A673 (cell line): ENCODE measurements around the gene CSTPP1. TPM values are rescaled to one million over a fixed set of nuclear protein-coding genes. Genes with fewer than 3 reads are reported as not detected.

Experiments used
- BruUV-seq: library from RNA; stranded (reverse); fragments of 400-500 nt; replicated peaks from 2 replicates; lab custom pipeline; 2021; lab: Mats Ljungman, UMichigan
- CTCF ChIA-PET: fragments of 300-600 bp; sonication (Branson Sonifier 250); formaldehyde crosslinking; loops from one replicate; lab custom pipeline; 2022; ENCODE audit warnings: antibody characterized with exemption; lab: Charles Lee
- POLR2A ChIA-PET: fragments of 300-600 bp; sonication (Branson Sonifier 250); formaldehyde crosslinking; loops from one replicate; lab custom pipeline; 2022; ENCODE audit warnings: antibody characterized with exemption; ENCODE audit not compliant: low non-redundant PET; lab: Charles Lee
- DNase-seq: peaks from one replicate; pipeline ENCODE4 v3.0.0-alpha.2; 2015; ENCODE audit warnings: low spot score
- H3K27ac ChIP-seq: fragments of 200-600 bp; sonication (generic); 2 replicates; pipeline ENCODE4 v1.5.1; 2016; ENCODE audit warnings: mixed run types, low read depth, mild to moderate bottlenecking, mixed read lengths, antibody characterized with exemption, low read length; ENCODE audit not compliant: poor library complexity, severe bottlenecking
- H3K27me3 ChIP-seq: fragments of 200-600 bp; sonication (generic); replicated peaks from 2 replicates; pipeline ENCODE4 v1.6.1; 2017; ENCODE audit warnings: mixed run types, low read depth, mild to moderate bottlenecking, mixed read lengths, antibody characterized with exemption, low read length; ENCODE audit not compliant: insufficient read depth, poor library complexity
- H3K36me3 ChIP-seq: fragments of 200-600 bp; sonication (generic); 2 replicates; pipeline ENCODE4 v1.6.1; 2016; ENCODE audit warnings: mixed run types, mild to moderate bottlenecking, mixed read lengths, antibody characterized with exemption, low read length; ENCODE audit not compliant: insufficient read depth, poor library complexity, severe bottlenecking
- H3K4me1 ChIP-seq: fragments of 200-600 bp; sonication (generic); 2 replicates; pipeline ENCODE4 v1.6.1; 2017; ENCODE audit warnings: mixed run types, mild to moderate bottlenecking, mixed read lengths, antibody characterized with exemption, low read length; ENCODE audit not compliant: insufficient read depth, poor library complexity, severe bottlenecking
- H3K4me3 ChIP-seq: fragments of 200-600 bp; sonication (generic); 2 replicates; pipeline ENCODE4 v1.5.1; 2016; ENCODE audit warnings: low read depth, mixed run types, mild to moderate bottlenecking, mixed read lengths, low read length; ENCODE audit not compliant: poor library complexity, severe bottlenecking
- H3K9me3 ChIP-seq: fragments of 200-600 bp; sonication (generic); 2 replicates; pipeline ENCODE4 v1.6.1; 2016; ENCODE audit warnings: mixed run types, low read depth, mild to moderate bottlenecking, mixed read lengths, antibody characterized with exemption, low read length; ENCODE audit not compliant: poor library complexity, severe bottlenecking
- EZH2 ChIP-seq: fragments of 200-600 bp; sonication (generic); IDR thresholded peaks from 2 replicates; pipeline ENCODE4 v1.6.1; 2017; ENCODE audit warnings: borderline replicate concordance, low read depth, mild to moderate bottlenecking, mixed read lengths, antibody characterized with exemption, low read length; ENCODE audit not compliant: poor library complexity, severe bottlenecking
- intact Hi-C: fragments of 100-400 bp; cut with micrococcal nuclease; formaldehyde crosslinking; loops from one replicate; pipeline ENCODE4 v1.10.0; 2022; ENCODE audit not compliant: unreplicated experiment
- total RNA-seq: library from RNA; stranded (reverse); gene quantifications from 2 replicates; pipeline ENCODE4 v1.2.3, GENCODE V29; 2021
- TF ChIP-seq, protein P1 (sequence below): fragments of 300-800, 200-600 bp; sonication (generic); conservative IDR thresholded peaks from 2 replicates; pipeline ENCODE4 v1.5.1; 2017; ENCODE audit warnings: low read depth, mild to moderate bottlenecking, antibody characterized with exemption, low read length, moderate library complexity, mixed read lengths

The CSTPP1 gene
- total RNA-seq, 1 experiment from 2014 or later, result 79.3 TPM

DNA sequence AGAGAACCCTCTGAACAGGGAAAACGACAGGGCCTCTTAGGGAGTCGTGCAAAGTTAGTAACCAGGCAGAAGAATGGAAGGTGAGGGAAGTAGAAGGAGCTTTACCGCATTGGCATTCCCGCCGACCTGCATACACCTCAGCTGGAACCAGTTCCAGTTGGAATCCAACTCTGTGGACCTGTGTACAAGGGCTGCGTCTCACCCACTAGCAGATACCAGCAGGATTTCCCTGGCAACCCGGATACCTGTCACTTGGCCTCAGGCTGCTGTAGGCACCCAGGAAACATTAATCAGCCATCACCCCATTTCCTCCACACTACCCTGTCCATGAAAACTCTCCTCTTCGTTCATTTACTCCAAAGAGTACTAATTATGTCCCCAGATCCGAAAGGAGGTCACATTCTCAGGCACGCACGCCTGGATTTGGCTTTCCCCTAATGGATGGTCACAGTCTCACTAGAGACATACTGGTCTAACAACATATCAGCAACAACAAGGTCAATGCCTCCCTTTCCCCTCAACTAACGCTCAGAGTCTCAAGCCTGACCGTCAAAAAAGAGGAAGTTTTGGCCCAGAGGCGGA, 239.3 kb downstream of the CSTPP1 start:
- Histone ChIP-seq H3K9me3 (no peaks in the 10 kb centered on the region), H3K4me3 (peak overlapping the region; percentile 72), H3K4me1 (peaks cover 16% of the 10 kb centered on the region), H3K27ac (peak overlapping the region; percentile 93), H3K36me3 (peaks cover 60% of the 10 kb centered on the region), H3K27me3 (no peaks in the 10 kb centered on the region)
- TF ChIP-seq, protein P1, sequence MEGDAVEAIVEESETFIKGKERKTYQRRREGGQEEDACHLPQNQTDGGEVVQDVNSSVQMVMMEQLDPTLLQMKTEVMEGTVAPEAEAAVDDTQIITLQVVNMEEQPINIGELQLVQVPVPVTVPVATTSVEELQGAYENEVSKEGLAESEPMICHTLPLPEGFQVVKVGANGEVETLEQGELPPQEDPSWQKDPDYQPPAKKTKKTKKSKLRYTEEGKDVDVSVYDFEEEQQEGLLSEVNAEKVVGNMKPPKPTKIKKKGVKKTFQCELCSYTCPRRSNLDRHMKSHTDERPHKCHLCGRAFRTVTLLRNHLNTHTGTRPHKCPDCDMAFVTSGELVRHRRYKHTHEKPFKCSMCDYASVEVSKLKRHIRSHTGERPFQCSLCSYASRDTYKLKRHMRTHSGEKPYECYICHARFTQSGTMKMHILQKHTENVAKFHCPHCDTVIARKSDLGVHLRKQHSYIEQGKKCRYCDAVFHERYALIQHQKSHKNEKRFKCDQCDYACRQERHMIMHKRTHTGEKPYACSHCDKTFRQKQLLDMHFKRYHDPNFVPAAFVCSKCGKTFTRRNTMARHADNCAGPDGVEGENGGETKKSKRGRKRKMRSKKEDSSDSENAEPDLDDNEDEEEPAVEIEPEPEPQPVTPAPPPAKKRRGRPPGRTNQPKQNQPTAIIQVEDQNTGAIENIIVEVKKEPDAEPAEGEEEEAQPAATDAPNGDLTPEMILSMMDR, result no peak
- TF ChIP-seq EZH2, result no peak
- BruUV-seq, result no TSS peak
- DNase-seq, result no peak
- intact Hi-C loops, result loop anchor here (1.0 to 5.0 kb wide), 6 partner anchors 71 to 676 kb away; partner anchors contain the start of genes ACP2 and SLC39A13
- POLR2A ChIA-PET, result no interaction called here
- CTCF ChIA-PET, result interaction anchor here (0.6 kb wide), 1 partner anchor 198 kb away, joined by 3 read pairs; no protein-coding TSS in a partner anchor

DNA sequence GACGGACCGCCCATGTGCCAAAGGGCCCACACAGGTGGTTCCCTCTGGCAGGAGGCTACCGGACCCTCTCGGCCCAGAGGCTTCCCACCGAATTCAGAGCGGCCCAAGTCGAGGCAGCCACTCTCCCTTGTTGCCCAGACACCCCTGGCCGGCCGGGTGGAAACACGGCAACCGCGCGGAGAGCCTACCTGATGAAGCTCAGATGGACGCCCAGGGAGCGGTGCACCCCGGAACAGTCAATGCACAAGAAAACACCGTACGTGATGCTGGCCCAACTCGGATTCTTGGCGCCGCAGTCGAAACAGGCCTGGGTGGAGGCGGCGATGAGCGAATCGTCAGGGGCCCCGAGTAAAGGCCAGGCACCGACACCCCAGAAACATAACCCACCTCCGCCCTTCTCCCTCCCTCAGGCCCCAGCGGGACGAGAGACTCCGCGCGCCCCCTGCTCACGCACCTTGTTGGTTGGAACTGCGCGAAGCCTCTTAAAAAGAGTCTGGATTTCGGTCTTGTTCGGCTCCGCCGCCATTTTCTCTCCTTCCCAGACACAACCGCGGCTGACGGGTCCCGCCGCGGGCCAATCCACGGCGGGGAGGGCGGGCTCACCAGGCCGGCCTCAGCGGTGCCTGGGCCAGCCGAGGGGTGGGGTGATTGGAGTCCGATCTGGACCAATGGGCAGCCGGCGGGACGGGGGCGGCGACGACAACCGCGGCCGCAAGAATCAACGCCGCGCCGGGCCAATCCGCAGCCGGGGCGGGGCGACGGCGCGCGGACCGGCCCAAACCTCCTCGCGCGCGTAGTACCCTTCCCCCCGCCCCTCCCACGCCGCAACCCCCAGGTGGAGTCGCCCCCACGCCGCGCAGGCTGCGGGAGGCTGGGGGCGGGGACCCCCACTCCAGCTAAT, 240.0 kb downstream of the CSTPP1 start, which contains the start of gene ARFGAP2:
Gene ARFGAP2 (minus strand): TSS at position 552 of the 901 bp plus-strand sequence. CDS start 26 bp downstream, at position 526.
- no peak for TF ChIP-seq EZH2
- TF ChIP-seq, protein P1, result no peak
- DNase-seq, result peak; percentile 100
- Histone ChIP-seq H3K27ac (peak within 1 kb of the TSS; percentile 93), H3K9me3 (no peaks in the 10 kb centered on the region), H3K27me3 (no peaks in the 10 kb centered on the region), H3K36me3 (peaks cover 53% of the 10 kb centered on the region), H3K4me3 (peak within 1 kb of the TSS; percentile 72), H3K4me1 (peaks cover 16% of the 10 kb centered on the region)
- intact Hi-C loops, result loop anchor here (1.0 to 5.0 kb wide), 9 partner anchors 71 to 676 kb away; partner anchors contain the start of genes ACP2 and SLC39A13
- TSS peak; percentile 58 for BruUV-seq
- CTCF ChIA-PET, result interaction anchor here (2.3 kb wide), 1 partner anchor 83 kb away, joined by 11 read pairs; no protein-coding TSS in a partner anchor
- POLR2A ChIA-PET, result no interaction called here

DNA sequence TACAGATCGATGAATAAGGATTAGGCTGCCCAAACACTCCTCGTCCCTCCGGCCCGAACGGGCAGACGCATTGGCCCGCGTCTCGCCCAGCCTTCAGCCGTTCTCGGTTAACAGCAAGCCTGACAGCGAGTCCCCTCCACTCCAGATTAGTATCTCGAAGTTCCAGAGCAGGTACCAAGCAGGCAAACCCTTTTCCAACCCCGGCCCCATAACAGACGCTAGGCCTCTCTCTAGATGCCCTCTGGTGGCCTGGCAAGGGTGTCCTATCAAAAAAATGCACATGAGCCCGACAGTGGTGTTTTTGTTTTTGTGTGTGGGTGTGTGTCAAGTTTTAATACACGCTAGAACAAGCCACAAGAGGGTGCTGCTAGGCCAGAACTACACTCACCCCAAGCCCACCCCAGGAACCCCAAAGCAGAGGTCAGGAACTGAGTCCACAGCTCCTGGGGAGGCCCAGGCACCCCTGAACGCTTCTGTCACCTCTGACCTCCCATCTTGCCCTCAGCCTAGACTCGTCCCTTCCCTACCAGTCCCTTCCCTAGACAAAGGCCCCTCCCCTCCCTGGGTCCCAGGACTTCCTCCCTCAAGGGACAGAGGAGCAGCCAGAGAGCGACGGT, 240.8 kb downstream of the CSTPP1 start:
- peak; percentile 97 for DNase-seq
- H3K36me3 ChIP-seq, result peaks cover 45% of the 10 kb centered on the region
- peaks cover 16% of the 10 kb centered on the region for H3K4me1 ChIP-seq
- no peak for TF ChIP-seq EZH2
- TF ChIP-seq, protein P1, result peak; percentile 99
- CTCF ChIA-PET, result interaction anchor here (2.3 kb wide), 1 partner anchor 82 kb away, joined by 11 read pairs; no protein-coding TSS in a partner anchor
- intact Hi-C loops, result loop anchor here (1.0 to 5.0 kb wide), 8 partner anchors 70 to 675 kb away; partner anchors contain the start of gene ACP2
- peak overlapping the region; percentile 93 for H3K27ac ChIP-seq
- BruUV-seq, result no TSS peak
- H3K4me3 ChIP-seq, result peak overlapping the region; percentile 72
- no peaks in the 10 kb centered on the region for H3K27me3 ChIP-seq
- POLR2A ChIA-PET, result no interaction called here
- no peaks in the 10 kb centered on the region for H3K9me3 ChIP-seq
